Testis (tissue), 2 donors: ENCODE measurements around the gene OR2T1.

ENCODE experiments used
- POLR2A ChIP-seq: fragments of 450-650 bp; IDR thresholded peaks from one replicate; pipeline ENCODE4 v1.6.1; 2017; ENCODE audit warnings: antibody characterized with exemption, mild to moderate bottlenecking, moderate library complexity
- TF ChIP-seq, protein P1 (sequence below), 3 experiments: fragments of 450-650 bp in 2 of 3; fragments of 200-600 bp in 1 of 3; sonication (generic) in 1 of 3; IDR thresholded peaks; one replicate each; pipeline ENCODE4 v1.5.1; 2016 to 2019; ENCODE audit warnings: antibody characterized with exemption in 3 of 3, mild to moderate bottlenecking in 2 of 3, moderate library complexity in 1 of 3

DNA sequence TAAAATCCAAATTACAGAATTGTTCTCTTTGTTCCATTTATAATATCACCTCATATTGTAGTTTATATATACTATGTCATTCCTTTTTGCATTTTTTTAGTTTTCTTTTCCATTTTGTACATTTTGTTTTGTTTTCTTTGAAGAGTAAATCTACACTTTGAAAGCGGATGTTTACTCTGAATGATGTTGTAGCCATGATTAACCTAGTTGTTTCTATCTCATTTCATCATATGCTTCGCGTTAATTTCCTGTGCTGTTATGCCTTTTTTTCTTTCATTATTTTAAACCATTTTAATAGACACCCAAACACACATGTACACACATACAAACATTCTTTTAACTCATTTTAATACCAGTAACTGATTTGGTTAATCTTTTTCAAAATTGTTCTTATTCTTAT lies 22.0 kb upstream of the OR2T1 start:
- TF ChIP-seq, protein P1, sequence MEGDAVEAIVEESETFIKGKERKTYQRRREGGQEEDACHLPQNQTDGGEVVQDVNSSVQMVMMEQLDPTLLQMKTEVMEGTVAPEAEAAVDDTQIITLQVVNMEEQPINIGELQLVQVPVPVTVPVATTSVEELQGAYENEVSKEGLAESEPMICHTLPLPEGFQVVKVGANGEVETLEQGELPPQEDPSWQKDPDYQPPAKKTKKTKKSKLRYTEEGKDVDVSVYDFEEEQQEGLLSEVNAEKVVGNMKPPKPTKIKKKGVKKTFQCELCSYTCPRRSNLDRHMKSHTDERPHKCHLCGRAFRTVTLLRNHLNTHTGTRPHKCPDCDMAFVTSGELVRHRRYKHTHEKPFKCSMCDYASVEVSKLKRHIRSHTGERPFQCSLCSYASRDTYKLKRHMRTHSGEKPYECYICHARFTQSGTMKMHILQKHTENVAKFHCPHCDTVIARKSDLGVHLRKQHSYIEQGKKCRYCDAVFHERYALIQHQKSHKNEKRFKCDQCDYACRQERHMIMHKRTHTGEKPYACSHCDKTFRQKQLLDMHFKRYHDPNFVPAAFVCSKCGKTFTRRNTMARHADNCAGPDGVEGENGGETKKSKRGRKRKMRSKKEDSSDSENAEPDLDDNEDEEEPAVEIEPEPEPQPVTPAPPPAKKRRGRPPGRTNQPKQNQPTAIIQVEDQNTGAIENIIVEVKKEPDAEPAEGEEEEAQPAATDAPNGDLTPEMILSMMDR (IDR thresholded peaks at IDR 0.05) = no peak
- no peak for TF ChIP-seq POLR2A
